A549 treated with AZD9567 at 1 μM for 4 hours (cell line): ENCODE measurements around the gene LRRN4. TPM values are rescaled to one million over a fixed set of nuclear protein-coding genes. Genes with fewer than 3 reads are reported as not detected.

Experiments used
- total RNA-seq: library from RNA; stranded (reverse); fragments of 200-300 nt; extraction: Qiagen RNA extraction; gene quantifications from 5 replicates; pipeline ENCODE4 v1.2.3, GENCODE V29; 2022; ENCODE audit not compliant: insufficient read depth

The LRRN4 gene
- 0.03 to 0.04 TPM in 2 of 5 replicates, not detected in the others for total RNA-seq

DNA sequence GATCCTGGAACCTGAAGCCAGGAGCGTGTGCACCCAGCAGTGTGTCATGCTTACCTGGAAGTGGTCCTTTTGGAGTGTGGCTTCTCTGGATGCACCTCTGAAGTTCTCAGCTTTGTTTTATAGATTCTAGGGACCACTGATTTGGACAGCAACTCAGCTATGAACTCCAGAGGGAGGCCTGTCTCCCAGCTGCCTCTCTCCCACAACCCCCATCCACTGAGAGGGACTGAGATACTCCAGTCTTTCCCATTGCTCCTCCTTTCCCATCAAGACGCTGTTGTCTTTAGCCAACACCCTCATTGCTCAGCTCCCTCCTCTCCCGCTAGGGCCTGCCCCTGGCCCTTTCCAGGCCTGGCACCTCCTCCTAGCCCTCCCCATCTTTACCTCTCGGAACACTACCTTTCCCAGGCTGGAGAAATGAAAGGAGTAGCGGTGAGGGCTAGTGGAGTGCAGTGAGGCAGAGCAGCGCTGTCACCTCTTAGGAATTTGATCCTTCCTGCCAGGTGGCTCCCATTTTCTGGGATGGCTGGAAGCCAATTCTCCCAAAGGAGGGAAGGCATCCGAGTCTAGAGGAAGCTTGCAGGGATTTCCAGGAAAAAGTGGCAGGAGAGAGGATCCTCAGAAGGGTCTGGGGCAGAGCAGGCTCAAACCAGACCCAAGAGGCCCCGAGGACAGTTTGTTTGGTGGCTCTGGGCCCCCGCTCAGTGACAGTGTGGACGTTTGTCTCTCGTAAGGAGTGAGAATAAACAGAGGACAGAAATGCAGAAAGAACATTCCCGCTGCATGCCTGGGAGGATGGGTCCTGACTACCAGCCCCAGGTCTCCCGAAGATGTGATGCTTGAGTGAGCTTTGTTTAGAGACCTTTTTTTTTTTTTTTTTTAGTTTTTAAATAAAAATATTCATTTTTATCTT lies at the start of gene LRRN4:
Gene LRRN4, minus strand, starts transcription at position 285 of the 913 bp plus-strand sequence. CDS start 1,261 bp downstream, outside the sequence.

Other genes starting within 250 kb of the LRRN4 start
- 1.0 to 3.4 TPM (median 3.4 TPM) in 5 replicates for gene CHGB, start 142.6 kb downstream of the LRRN4 start, total RNA-seq
- 51.6 to 61.7 TPM (median 53.3 TPM) in 5 replicates for gene TRMT6, start 103.5 kb downstream of the LRRN4 start, total RNA-seq
- 20.8 to 26.3 TPM (median 23.5 TPM) in 5 replicates for gene MCM8, start 103.4 kb downstream of the LRRN4 start, total RNA-seq
- 61.7 to 79.0 TPM (median 76.0 TPM) in 5 replicates for gene CRLS1, start 47.9 kb downstream of the LRRN4 start, total RNA-seq
- gene FERMT1, start 69.0 kb upstream of the LRRN4 start, total RNA-seq, result 13.1 to 23.5 TPM (median 15.0 TPM) in 5 replicates